H9 (cell line): ENCODE data around the gene CACNA1H. TPM values are rescaled to one million over a fixed set of nuclear protein-coding genes. Genes with fewer than 3 reads are reported as not detected.
A peak's percentile ranks its signal among the peaks of the same experiment; 100 is the strongest.

Source experiments
- DNase-seq: peaks from one replicate; pipeline ENCODE4 v3.0.0-alpha.2; 2017
- H2AFZ ChIP-seq: one replicate; pipeline ENCODE4 v1.6.1; 2013; ENCODE audit warnings: mild to moderate bottlenecking, low read length, control low read depth, moderate library complexity
- H2AK5ac ChIP-seq: 2 replicates; pipeline ENCODE4 v1.6.1; 2013; ENCODE audit warnings: low read length, control low read depth, mixed read lengths; ENCODE audit not compliant: insufficient read length
- H2BK120ac ChIP-seq: one replicate; pipeline ENCODE4 v1.6.1; 2013; ENCODE audit warnings: low read depth, mild to moderate bottlenecking, low read length, control low read depth, inconsistent platforms; ENCODE audit not compliant: poor library complexity, severe bottlenecking
- H2BK12ac ChIP-seq: 2 replicates; pipeline ENCODE4 v1.6.1; 2013; ENCODE audit warnings: low read length, control low read depth, mixed read lengths, low read depth; ENCODE audit not compliant: insufficient read length
- H2BK15ac ChIP-seq: 2 replicates; pipeline ENCODE4 v1.6.1; 2013; ENCODE audit warnings: low read depth, low read length, control low read depth
- H2BK20ac ChIP-seq: one replicate; pipeline ENCODE4 v1.6.1; 2013; ENCODE audit warnings: low read depth, mild to moderate bottlenecking, low read length, control low read depth, inconsistent platforms; ENCODE audit not compliant: poor library complexity, severe bottlenecking
- H2BK5ac ChIP-seq: 2 replicates; pipeline ENCODE4 v1.6.1; 2013; ENCODE audit warnings: low read length, control low read depth, mixed read lengths; ENCODE audit not compliant: insufficient read length
- H3K14ac ChIP-seq: 2 replicates; pipeline ENCODE4 v1.6.1; 2013; ENCODE audit warnings: low read length, control low read depth; ENCODE audit not compliant: insufficient read depth
- H3K18ac ChIP-seq: 2 replicates; pipeline ENCODE4 v1.6.1; 2013; ENCODE audit warnings: low read depth, mild to moderate bottlenecking, mixed read lengths, low read length, control low read depth; ENCODE audit not compliant: insufficient read length
- H3K23ac ChIP-seq: 2 replicates; pipeline ENCODE4 v1.6.1; 2013; ENCODE audit warnings: low read length, control low read depth, mixed read lengths, low read depth; ENCODE audit not compliant: insufficient read length
- H3K23me2 ChIP-seq: 2 replicates; pipeline ENCODE4 v1.6.1; 2013; ENCODE audit warnings: low read depth, mild to moderate bottlenecking, mixed read lengths, low read length, control low read depth; ENCODE audit not compliant: insufficient read length, poor library complexity, severe bottlenecking
- H3K27ac ChIP-seq: 2 replicates; pipeline ENCODE4 v1.5.1; 2013; ENCODE audit warnings: low read length, control low read depth, mixed read lengths, low read depth; ENCODE audit not compliant: insufficient read length
- H3K27me3 ChIP-seq: 2 replicates; pipeline ENCODE4 v1.6.1; 2013; ENCODE audit warnings: low read length, control low read depth, inconsistent platforms; ENCODE audit not compliant: insufficient read depth
- H3K4ac ChIP-seq: 2 replicates; pipeline ENCODE4 v1.6.1; 2013; ENCODE audit warnings: low read depth, mild to moderate bottlenecking, control low read depth, inconsistent platforms, low read length, moderate library complexity
- H3K4me1 ChIP-seq: 2 replicates; pipeline ENCODE4 v1.6.1; 2013; ENCODE audit warnings: low read length, control low read depth, inconsistent platforms; ENCODE audit not compliant: insufficient read depth
- H3K4me2 ChIP-seq: 2 replicates; pipeline ENCODE4 v1.6.1; 2013; ENCODE audit warnings: low read length, control low read depth, mixed read lengths; ENCODE audit not compliant: insufficient read length, insufficient read depth
- H3K56ac ChIP-seq: 2 replicates; pipeline ENCODE4 v1.6.1; 2013; ENCODE audit warnings: low read depth, mild to moderate bottlenecking, mixed read lengths, low read length, control low read depth; ENCODE audit not compliant: insufficient read length
- H3K79me1 ChIP-seq: 2 replicates; pipeline ENCODE4 v1.6.1; 2013; ENCODE audit warnings: low read depth, mild to moderate bottlenecking, moderate library complexity, low read length, control low read depth, inconsistent platforms; ENCODE audit not compliant: insufficient read depth, poor library complexity, severe bottlenecking
- H3K79me2 ChIP-seq: 2 replicates; pipeline ENCODE4 v1.6.1; 2013; ENCODE audit warnings: low read length, control low read depth, inconsistent platforms; ENCODE audit not compliant: insufficient read depth
- H3K9ac ChIP-seq: 2 replicates; pipeline ENCODE4 v1.6.1; 2013; ENCODE audit warnings: low read length, control low read depth, mixed read lengths; ENCODE audit not compliant: insufficient read length; ENCODE audit errors: extremely low read depth
- H3K9me3 ChIP-seq: one replicate; pipeline ENCODE4 v1.6.1; 2013; ENCODE audit warnings: low read depth, low read length, inconsistent platforms; ENCODE audit not compliant: control insufficient read depth
- H3T11ph ChIP-seq: one replicate; pipeline ENCODE4 v1.6.1; 2013; ENCODE audit warnings: mild to moderate bottlenecking, low read length, control low read depth, inconsistent platforms
- H4K20me1 ChIP-seq: one replicate; pipeline ENCODE4 v1.6.1; 2013; ENCODE audit not compliant: control insufficient read depth, insufficient read length, insufficient read depth
- H4K5ac ChIP-seq: 2 replicates; pipeline ENCODE4 v1.6.1; 2013; ENCODE audit warnings: low read depth, mild to moderate bottlenecking, mixed read lengths, low read length, control low read depth; ENCODE audit not compliant: insufficient read length
- H4K8ac ChIP-seq: replicated peaks from 2 replicates; pipeline ENCODE4 v1.6.1; 2013; ENCODE audit warnings: low read length, control low read depth, mixed read lengths, low read depth; ENCODE audit not compliant: insufficient read length
- H4K91ac ChIP-seq: 2 replicates; pipeline ENCODE4 v1.6.1; 2013; ENCODE audit warnings: low read depth, mild to moderate bottlenecking, moderate library complexity, mixed read lengths, low read length, control low read depth; ENCODE audit not compliant: insufficient read length
- H3K27ac Mint-ChIP-seq, 3 experiments: 2 replicates in 2 of 3; 3 replicates in 1 of 3; pipeline ENCODE4 v1.8.0; 2020 to 2021; ENCODE audit warnings: mixed read lengths in 3 of 3, mild to moderate bottlenecking in 1 of 3, moderate library complexity in 1 of 3
- H3K27me3 Mint-ChIP-seq: 2 replicates; pipeline ENCODE4 v1.8.0; 2021; ENCODE audit warnings: low read depth, mild to moderate bottlenecking, moderate library complexity, mixed read lengths
- H3K36me3 Mint-ChIP-seq, 3 experiments: 2 replicates in 2 of 3; 3 replicates in 1 of 3; pipeline ENCODE4 v1.8.0; 2020 to 2021; ENCODE audit warnings: low read depth in 3 of 3, mixed read lengths in 3 of 3; ENCODE audit not compliant: insufficient read depth in 1 of 3
- H3K4me1 Mint-ChIP-seq, 2 experiments: 2 replicates each; pipeline ENCODE4 v1.8.0; 2020; ENCODE audit warnings: mixed read lengths in 2 of 2
- H3K4me3 Mint-ChIP-seq, 2 experiments: 2 replicates in 1 of 2; 3 replicates in 1 of 2; pipeline ENCODE4 v1.8.0; 2020 to 2021; ENCODE audit warnings: mild to moderate bottlenecking in 2 of 2, mixed read lengths in 2 of 2, moderate library complexity in 1 of 2
- H3K9me3 Mint-ChIP-seq, 2 experiments: 2 replicates in 1 of 2; 3 replicates in 1 of 2; pipeline ENCODE4 v1.8.0; 2020; ENCODE audit warnings: mild to moderate bottlenecking in 2 of 2, mixed read lengths in 2 of 2, moderate library complexity in 1 of 2
- CTCF ChIP-seq: fragments of 200-600 bp; sonication (generic); conservative IDR thresholded peaks from 3 replicates; pipeline ENCODE4 v1.8.0; 2021; ENCODE audit warnings: antibody characterized with exemption, mild to moderate bottlenecking
- WGBS: extraction: QIAGEN DNeasy Blood & Tissue Kit; methylation state at CpG from one replicate; pipeline ENCODE4 v1.1.7; 2013; ENCODE audit warnings: missing lambda C conversion rate, low lambda C conversion rate, mixed read lengths; ENCODE audit not compliant: insufficient read length; ENCODE audit errors: extremely low coverage; 5-methylcytosine and 5-hydroxymethylcytosine counted together
- total RNA-seq: library from RNA; stranded (reverse); gene quantifications from 2 replicates; pipeline ENCODE4 v1.2.1, GENCODE V29; 2021

Gene CACNA1H
- total RNA-seq, 1 experiment from 2014 or later = 43.3 TPM

- H2BK5ac ChIP-seq = no peak overlapping the region
- H2BK120ac ChIP-seq = no peak overlapping the region
- no peaks in the 10 kb centered on the region for H3K23me2 ChIP-seq
- H3K9ac ChIP-seq = no peak overlapping the region
- H2BK20ac ChIP-seq = no peak overlapping the region
- H3K79me2 ChIP-seq = no peaks in the 10 kb centered on the region
- no peak overlapping the region for H3K56ac ChIP-seq
- no peaks in the 10 kb centered on the region for H3K79me1 ChIP-seq
- no peak for DNase-seq
- H3K27me3 Mint-ChIP-seq = peaks cover 27% of the 10 kb centered on the region
- H3K23ac ChIP-seq = no peak overlapping the region
- no peak overlapping the region for H2AK5ac ChIP-seq
- no peak overlapping the region for H2BK15ac ChIP-seq
- no CpG with 5 or more reads among the region's 46 CpGs for WGBS
- H2AFZ ChIP-seq = no peak overlapping the region
- H3K4ac ChIP-seq = no peak overlapping the region
- H4K91ac ChIP-seq = no peak overlapping the region
- no peak overlapping the region for H3K27ac ChIP-seq
- no peaks in the 10 kb centered on the region for H3K9me3 ChIP-seq
- H3K4me2 ChIP-seq = no peak overlapping the region
- H4K8ac ChIP-seq = no peak overlapping the region
- H3K9me3 Mint-ChIP-seq = peaks cover 9 to 16% of the 10 kb centered on the region in 2 experiments
- no peak overlapping the region for H3K4me3 Mint-ChIP-seq
- peaks cover 4 to 12% (median 5%) of the 10 kb centered on the region in 3 experiments; a peak in 5 of 7 replicates for H3K36me3 Mint-ChIP-seq
- H3T11ph ChIP-seq = no peak overlapping the region
- H3K4me1 Mint-ChIP-seq = peaks cover 2 to 16% of the 10 kb centered on the region in 2 experiments; a peak in 3 of 4 replicates
- no peak for TF ChIP-seq CTCF
- no peak overlapping the region for H4K5ac ChIP-seq
- peak overlapping the region; percentile 50; the same call in 1 of the 2 replicates for H3K14ac ChIP-seq
- no peaks in the 10 kb centered on the region for H3K4me1 ChIP-seq
- H3K27ac Mint-ChIP-seq = no peak overlapping the region
- H3K18ac ChIP-seq = no peak overlapping the region
- H4K20me1 ChIP-seq = no peaks in the 10 kb centered on the region
- no peak overlapping the region for H2BK12ac ChIP-seq
- no peaks in the 10 kb centered on the region for H3K27me3 ChIP-seq
These were observed 8.2 kb upstream of the CACNA1H start for GRCh38 chr16:1144476-1145382.
